KG1 (cell line): ENCODE data around the gene ZSCAN29.
"Not testable (repeated sequence)": the region's sequence is repeated elsewhere in the genome, so short reads cannot be mapped to it uniquely, and the experiment has no call there.

ENCODE experiments used
- DNase-seq: peaks from one replicate; lab custom pipeline; 2025; lab: John Stamatoyannopoulos, UW

The ZSCAN29 gene

GRCh38 chr15:43370975-43371974 lies at the start of gene ZSCAN29, which contains the start of gene TUBGCP4:
Gene ZSCAN29 (minus strand): TSS chr15:43371043. CDS start chr15:43369913, 1,130 bp downstream.
Gene TUBGCP4 (plus strand): TSS chr15:43371101. CDS start chr15:43371355, 254 bp downstream.
- peak; percentile 42 for DNase-seq

GRCh38 chr15:43420435-43420834 lies 49.6 kb upstream of the ZSCAN29 start:
- no peak for DNase-seq

GRCh38 chr15:43414196-43414595 lies 43.4 kb upstream of the ZSCAN29 start:
- DNase-seq: no peak

GRCh38 chr15:43412096-43412495 lies 41.3 kb upstream of the ZSCAN29 start:
- no peak for DNase-seq

- no peak for DNase-seq
Measured at GRCh38 chr15:43410572-43411214, 39.9 kb upstream of the ZSCAN29 start.

GRCh38 chr15:43408789-43409188 lies 37.9 kb upstream of the ZSCAN29 start:
- no peak for DNase-seq

GRCh38 chr15:43406808-43407207 lies 36.0 kb upstream of the ZSCAN29 start:
- DNase-seq: no peak

- DNase-seq: no peak
Measured at GRCh38 chr15:43406189-43406588, 35.3 kb upstream of the ZSCAN29 start.

- no peak for DNase-seq
Measured at GRCh38 chr15:43404130-43404529, 33.3 kb upstream of the ZSCAN29 start.

GRCh38 chr15:43403616-43404015 lies 32.8 kb upstream of the ZSCAN29 start:
- DNase-seq: no peak

- DNase-seq: no peak
Measured at GRCh38 chr15:43402255-43402654, 31.4 kb upstream of the ZSCAN29 start.

GRCh38 chr15:43393592-43393991 lies 22.7 kb upstream of the ZSCAN29 start:
- DNase-seq: not testable (repeated sequence)

GRCh38 chr15:43390723-43391122 lies 19.9 kb upstream of the ZSCAN29 start:
- no peak for DNase-seq

- no peak for DNase-seq
Measured at GRCh38 chr15:43383070-43383469, 12.2 kb upstream of the ZSCAN29 start.

GRCh38 chr15:43382310-43382709 lies 11.5 kb upstream of the ZSCAN29 start:
- no peak for DNase-seq

GRCh38 chr15:43378601-43379000 lies 7.8 kb upstream of the ZSCAN29 start:
- no peak for DNase-seq

GRCh38 chr15:43376017-43376705 lies 5.3 kb upstream of the ZSCAN29 start:
- DNase-seq: no peak

GRCh38 chr15:43370310-43370974 lies 401 bp downstream of the ZSCAN29 start:
- DNase-seq: no peak

GRCh38 chr15:43361313-43361903 lies 9.4 kb downstream of the ZSCAN29 start:
- no peak for DNase-seq

GRCh38 chr15:43360821-43361220 lies 10.0 kb downstream of the ZSCAN29 start:
- no peak for DNase-seq

GRCh38 chr15:43352693-43353382 lies 18.0 kb downstream of the ZSCAN29 start:
- no peak for DNase-seq
